ACHN (cell line): ENCODE measurements around the gene GPC5.
A peak's percentile ranks its signal among the peaks of the same experiment; 100 is the strongest.

ENCODE experiments used
- DNase-seq: peaks from one replicate; pipeline ENCODE4 v3.0.0-alpha.2; 2015
- in situ Hi-C: cut with HindIII; loops from 2 replicates; pipeline ENCODE4 v1.10.0; 2017; ENCODE audit warnings: low sequenced_read_pairs, low pct_ligation_motif_present, low pct_unique_long_range_greater_than_20kb

Gene GPC5

DNA sequence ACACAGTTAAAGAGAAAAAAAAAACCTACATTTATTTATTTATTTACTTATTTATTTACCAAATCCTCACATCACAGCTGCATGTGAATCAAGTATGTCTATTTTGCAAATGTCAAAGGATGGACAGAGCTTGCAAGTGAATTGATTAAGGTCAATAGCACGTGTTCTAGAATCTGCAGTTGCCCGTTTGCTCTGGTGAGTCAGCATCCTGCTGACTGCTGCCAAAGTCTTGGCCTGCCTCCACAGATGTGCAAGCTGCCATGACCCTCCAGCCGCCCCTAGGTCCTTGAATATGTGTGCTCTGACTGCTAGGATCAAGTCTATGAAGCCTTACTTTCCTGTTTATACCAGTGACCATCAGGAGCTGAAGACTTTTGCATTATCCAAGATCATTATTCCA is 320.6 kb downstream of the GPC5 start:
- peak; percentile 42 for DNase-seq
- in situ Hi-C loops = no loop called here

DNA sequence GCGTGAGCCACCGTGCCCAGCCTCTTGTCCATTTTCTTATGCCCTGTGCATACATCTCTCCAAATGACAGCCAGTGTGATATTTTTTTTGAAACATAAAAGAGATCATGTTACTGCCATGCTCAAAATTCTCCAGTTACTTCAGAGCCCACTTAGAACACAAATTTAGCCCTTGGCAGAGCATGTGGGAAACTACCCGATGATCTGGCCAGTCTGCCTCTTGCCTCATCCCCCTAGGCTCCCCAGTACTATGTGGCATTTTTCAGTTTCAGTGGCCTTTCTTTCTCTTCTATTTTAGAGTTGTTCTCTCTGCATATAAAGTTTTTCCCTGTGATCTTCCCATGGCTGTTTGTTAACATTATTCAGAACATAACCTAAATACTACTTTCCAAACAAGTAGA is 323.0 kb downstream of the GPC5 start:
- in situ Hi-C loops = no loop called here
- no peak for DNase-seq

DNA sequence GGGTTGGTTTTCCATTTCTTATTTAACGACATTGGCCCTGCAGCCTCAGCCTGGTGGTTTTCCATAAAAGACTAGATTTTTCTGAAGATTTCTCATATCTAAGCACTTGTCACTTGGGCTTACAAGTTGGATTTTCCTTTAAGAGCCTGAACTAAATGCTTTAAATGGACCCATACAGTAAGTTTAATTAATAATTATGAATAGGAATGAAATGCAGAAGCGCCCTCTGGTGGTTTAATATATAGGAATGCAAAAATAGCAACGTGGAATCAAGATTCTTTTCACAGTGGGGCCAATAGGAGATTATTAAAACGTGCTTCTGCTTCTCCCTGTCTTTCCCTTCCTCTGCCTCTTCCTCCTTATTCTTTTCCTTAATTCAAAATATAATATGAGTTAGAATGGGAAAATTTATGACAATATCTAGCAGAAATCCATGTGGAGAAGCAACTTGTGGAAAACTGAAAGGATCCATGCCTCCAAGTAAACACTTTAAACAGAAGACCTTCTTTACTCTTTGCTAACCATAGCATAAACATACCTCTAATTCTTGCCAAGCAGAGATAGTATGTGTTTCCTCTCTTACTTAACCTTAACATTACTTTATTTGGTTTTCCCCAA is 324.0 kb downstream of the GPC5 start:
- DNase-seq = peak; percentile 32
- in situ Hi-C loops = no loop called here

DNA sequence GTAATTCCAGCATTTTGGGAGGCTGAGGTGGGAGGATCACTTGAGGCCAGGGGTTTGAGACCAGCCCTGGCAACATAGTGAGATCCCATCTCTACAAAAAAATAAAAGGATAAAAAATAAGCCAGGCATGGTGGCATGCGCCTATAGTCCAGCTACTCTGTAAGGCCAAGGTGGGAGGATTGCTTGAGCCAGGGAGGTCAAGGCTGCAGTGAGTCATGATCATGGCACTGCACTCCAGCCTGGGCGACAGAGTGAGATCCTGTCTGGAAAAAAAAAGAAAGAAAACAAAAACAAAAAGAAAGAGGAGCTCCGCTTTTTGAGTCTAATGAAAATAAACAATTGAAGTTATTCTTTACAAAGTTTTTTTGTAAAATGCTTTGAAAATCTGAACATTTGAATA is 326.2 kb downstream of the GPC5 start:
- DNase-seq = no peak
- in situ Hi-C loops = no loop called here

DNA sequence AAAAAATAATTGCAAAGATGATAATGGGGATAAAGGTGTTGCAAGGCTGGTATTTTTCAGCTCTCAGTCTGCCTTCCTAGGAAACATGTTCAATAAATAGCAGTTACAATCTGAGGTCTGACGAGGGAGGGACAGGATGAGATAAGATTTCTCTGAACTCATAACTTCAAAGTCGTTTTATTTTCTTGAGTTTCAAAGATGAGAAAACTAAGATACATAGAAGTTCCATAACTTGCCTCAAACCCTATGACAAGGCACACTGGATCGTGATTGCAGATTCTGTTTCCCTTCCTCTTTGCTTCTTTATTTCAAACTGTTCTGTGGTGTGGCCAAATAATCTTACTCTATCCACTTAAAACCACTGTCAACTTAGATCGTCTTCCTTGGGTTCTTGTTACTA is 327.2 kb downstream of the GPC5 start:
- no peak for DNase-seq
- in situ Hi-C loops = no loop called here

DNA sequence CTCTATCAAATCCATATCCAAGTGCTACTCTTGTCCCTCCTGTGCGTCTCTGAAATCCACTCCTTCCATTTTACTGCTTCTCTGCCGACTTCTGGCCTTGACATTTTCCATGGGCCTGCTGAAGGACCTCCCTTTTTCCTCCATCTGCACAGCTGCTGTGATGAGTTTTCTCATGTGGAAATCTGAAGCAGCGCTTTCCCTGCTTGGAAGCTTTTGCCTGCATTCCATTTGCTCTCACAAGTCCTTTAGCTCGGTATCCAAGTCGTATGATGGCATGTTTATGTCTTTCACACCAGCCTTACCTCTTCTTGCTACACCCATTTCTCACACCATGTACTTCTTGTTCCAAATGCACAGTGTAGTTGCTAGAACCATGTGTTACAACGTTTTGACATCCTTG is 328.2 kb downstream of the GPC5 start:
- in situ Hi-C loops = no loop called here

DNA sequence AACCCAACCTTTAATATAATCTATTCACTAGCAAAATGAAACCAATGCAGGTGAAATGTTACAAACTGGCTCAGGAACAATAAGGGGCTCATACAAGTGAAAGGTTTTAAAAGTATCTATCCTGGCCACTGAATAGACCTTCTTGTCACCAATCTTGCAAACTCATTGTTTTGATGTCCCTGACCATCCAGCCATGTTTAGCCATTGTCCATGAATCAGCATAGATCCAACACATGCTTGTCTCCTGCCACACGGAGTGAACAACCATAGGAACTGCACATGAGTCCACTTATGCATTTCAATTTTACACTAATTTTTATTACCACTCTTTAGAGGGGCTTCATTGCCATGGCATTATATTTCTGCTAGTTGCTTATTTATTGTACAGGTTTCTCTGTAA is 331.4 kb downstream of the GPC5 start:
- in situ Hi-C loops = no loop called here
- no peak for DNase-seq

More for the DNA sequence above, 328.2 kb downstream of the GPC5 start:
- DNase-seq = no peak

DNA sequence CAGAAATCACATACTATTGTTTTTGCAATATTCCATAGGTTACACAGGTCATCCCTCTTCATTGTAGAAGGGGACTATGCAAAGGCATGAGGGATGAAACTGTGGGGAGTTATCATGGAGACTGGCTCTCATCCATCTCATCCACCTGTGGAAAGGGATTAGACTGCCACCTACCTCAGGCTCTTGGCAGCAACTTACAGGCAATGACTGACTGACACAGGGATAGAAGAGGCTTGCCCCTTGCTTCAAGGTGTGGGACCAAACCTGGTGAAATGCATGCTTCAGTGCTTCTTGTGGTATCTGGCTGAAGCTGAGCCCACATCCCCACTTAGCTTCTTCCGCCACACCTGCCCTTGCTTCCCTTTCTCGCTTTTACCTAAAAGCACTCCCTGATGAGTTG is 341.3 kb downstream of the GPC5 start:
- in situ Hi-C loops = no loop called here
- no peak for DNase-seq

DNA sequence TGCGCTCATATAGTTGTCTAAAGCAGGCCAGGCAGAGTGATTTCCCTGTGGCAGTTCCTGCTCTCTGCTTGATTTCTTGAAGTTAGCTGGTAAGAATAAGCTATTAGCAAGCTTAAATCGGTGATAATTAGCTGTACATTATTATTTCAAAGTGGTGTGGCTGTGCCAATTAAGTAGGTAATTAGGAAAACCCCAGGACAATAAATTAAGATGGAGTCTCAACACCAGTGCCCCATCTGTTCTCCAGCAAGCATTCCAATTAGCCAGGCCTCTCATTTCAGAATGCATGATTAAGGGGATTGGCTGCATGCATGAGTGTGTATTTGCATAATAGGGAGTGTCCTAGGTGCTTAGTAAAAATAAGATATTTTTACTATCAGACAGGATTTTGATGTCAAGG is 342.3 kb downstream of the GPC5 start:
- no peak for DNase-seq
- in situ Hi-C loops = no loop called here

DNA sequence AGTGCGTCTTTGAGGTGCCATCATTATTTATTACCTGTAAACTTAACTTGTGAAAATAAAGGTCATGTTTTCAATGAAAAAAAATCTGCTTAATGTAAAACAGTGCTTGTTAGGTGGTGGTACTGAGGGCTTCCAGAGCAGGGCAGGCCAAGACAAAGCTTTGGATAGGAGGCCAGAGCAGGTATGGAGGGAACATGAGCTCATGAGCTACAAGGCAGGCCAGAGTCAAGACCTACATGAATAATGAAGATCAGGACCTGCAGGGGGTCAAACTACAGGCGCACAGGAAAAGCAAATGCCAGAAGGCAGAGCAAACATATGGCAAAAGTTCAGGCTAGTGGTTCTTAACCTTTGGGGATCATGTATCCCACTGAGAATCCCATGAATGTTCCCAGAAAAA is 343.5 kb downstream of the GPC5 start:
- DNase-seq = no peak
- in situ Hi-C loops = no loop called here

DNA sequence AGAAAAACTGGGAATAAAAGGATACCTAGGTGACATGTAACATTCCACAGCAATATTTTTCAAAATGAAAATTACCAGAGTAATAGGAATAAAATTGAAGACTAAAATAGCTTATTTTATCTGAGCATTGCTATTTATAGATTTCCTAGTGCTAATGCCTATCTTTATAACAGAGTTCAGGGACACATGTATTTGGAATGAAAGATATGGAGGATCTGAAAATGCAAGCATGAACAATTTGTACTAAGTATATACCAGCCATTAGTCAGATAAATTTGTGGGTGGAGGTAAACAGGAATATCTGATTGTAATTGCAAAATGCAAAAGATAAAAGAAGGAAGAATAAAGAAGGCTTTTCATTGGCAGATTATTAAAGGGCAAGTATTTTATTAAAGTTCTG is 345.9 kb downstream of the GPC5 start:
- no peak for DNase-seq
- in situ Hi-C loops = no loop called here

DNA sequence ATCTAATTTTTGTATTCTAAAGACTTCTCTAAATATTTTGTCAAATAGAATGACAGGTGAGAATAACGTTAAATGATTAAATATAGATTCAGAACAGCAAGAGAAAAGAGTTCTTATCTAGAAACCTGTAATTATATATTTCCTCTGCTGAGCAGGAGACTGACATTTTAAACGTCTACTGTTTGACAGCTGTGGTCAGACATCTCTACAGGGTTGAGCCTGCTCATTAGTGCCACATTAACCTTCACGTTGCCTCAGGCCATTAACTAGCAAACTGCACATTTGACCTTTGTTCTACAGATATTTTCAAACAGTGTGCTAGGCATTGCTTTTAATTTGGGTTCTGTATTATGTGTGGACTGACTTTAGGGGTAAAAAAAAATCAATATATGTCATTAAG is 347.5 kb downstream of the GPC5 start:
- in situ Hi-C loops = no loop called here
- DNase-seq = no peak

DNA sequence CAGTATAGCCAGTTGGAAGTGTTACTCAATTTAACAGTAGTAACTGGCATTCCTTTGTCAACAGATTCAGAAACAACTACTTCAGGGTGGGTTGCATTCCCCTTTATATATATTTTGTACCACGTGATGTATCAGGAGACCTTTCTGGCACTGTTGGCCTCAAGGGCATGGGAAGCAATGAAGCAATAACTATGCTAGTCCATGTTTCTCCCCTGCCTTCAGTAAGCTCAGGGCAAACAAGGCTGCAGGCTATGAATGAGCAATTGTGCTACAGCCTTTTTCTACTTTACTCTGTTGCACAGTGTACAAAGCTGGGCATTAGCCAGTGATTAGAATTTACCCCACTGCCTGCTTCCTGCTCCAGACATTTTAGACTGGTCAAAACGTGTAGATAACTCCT is 348.8 kb downstream of the GPC5 start:
- in situ Hi-C loops = no loop called here
- DNase-seq = no peak

DNA sequence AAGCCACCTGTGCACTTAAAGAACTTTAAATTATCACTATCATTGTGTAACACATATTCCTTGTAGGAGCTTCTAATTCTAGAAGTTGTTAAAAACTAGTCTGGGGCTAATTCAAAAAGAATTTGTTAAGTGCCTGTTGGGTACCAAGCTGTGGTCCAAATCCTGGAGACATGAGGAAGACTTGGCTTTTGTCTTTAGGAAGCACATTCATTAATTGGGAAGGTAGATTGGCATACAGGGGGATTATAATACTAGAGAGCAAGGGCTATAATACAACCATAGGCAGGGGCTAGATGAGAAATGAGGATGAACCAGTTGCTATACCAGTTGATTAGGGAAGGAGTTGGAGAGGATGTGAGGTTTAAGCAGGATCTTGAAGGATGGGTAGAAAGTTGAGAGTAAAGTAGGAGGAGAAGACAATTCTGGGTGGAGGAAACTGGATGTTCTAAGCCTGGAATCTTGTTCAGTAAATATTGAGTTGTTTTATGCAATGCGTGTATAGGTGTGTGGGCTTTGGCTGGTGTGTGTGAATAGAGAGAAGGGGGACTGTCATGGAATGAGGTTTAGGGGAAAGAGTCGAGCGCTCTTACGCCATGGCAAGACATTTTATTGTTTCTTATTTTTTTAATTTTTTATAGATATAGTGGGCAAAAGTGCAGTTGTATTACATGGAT is 350.1 kb downstream of the GPC5 start:
- in situ Hi-C loops = no loop called here
- DNase-seq = no peak

DNA sequence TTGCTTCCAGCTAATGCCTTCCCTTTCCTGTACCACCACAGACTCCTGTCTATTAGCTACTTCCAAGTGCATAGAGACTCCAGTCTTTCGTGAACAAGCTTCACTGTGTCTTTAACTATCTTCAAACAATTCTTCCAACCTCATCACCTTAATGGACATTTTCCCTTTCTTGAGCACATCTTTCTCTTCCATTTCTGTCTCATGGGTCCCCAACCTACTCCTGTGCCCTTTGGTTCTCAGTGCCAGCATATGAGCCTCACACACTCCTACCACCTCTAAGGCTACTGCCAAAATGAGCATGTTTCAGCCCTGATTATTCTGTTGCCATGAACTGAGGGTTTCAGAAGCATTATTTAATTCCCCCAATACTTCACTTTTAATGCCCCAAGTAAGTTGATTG is 360.3 kb downstream of the GPC5 start:
- in situ Hi-C loops = no loop called here
- no peak for DNase-seq

DNA sequence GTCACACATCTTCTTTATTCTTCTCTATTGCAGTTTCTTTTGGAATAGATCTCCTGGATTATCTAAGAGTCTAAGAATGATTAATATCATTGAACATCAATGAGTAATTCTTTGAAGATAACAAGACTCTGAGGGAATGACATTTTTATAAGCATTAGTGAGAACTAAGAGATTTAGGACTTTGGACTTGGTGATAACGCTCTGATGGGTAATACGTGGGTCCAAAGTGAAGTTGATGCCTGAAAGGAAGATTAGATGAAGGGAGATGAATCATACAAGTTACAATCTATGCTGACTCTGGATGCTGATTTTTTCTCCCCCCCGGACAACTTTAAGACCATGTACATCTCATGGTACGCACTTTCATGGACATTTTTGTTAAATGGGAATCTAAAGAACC is 364.5 kb downstream of the GPC5 start:
- in situ Hi-C loops = no loop called here
- no peak for DNase-seq

DNA sequence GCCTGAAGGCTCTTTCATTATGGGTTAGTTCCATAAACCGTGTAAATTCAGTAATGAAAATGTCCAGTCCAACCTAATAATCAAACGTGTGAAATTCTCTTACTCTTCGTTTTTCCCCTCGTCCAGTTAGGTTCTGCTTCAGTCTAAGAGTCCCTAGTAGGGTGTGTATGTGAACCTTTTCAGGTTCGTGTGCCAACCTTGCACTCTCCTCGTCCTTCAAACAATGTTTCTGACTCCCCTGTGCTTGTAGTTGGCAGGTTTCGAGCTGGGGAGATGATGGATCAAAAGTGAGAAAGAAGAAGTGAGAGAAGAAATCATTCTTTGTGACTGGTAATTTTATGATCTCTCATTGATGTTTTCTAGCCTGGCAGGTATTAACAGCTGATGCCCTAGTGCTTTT is 366.1 kb downstream of the GPC5 start:
- in situ Hi-C loops = no loop called here
- no peak for DNase-seq

DNA sequence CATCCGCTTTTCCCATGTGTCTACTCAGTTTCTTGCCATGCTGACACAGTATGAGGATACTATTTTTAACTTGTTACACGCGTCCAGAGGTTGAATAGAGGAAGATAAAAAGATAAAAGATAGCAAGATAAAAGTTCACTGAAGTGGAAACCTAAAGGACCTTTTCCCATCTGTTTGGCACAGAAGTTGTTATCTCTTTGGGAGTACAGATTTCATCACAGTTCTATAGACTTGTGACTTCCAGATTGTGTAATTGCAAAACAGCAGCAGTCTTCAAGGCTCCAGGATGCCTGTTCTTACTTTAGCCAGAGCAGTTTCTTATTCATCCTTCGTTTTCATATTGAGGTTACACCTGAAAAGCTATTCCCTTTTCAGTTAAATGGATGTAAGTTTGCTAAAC is 369.2 kb downstream of the GPC5 start:
- in situ Hi-C loops = no loop called here
- no peak for DNase-seq

DNA sequence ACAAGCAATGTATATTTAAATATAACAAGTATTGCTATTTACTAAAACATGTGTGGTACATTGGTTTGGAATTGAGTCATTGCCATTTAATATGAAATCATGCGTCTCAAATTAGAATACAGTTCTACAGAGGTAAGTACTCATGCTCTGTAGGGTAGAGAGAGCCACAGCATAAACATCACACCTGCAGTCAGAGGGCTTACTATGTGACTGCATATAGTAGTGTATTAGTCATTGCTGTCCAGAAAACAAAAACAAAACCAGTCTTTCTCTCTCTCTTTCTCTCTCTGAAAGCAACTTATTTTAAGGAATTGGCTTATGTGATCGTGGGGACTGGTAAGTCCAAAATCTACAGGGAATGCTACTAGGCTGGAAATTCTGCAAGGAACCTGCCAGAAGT is 370.3 kb downstream of the GPC5 start:
- no peak for DNase-seq

DNA sequence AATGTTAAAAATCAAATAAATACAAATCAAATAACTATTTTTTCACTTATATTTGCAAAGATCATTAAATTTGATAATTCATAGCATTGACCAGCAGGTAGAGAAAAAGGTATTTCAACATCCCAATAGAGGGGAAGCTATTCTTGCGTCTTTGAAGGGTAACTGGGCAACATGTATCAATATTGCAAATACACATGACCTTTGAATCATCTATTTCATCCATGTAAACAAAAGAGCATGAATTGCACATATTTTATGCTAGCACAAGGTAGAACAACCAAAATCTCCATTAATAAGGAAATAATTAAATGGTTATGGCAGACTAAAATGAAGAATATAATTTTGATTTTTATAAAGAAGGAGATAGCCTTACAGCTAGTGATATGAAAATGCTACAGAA is 372.8 kb downstream of the GPC5 start:
- in situ Hi-C loops = no loop called here
- DNase-seq = no peak

More for the DNA sequence above, 370.3 kb downstream of the GPC5 start:
- in situ Hi-C loops = no loop called here
